ENCODE results near the gene ACO1.

Gene ACO1

GRCh38 chr9:32497921-32498320, 113.5 kb downstream of the ACO1 start:
- no peak for DNase-seq (ENCODE audit: low spot score)

DNA sequence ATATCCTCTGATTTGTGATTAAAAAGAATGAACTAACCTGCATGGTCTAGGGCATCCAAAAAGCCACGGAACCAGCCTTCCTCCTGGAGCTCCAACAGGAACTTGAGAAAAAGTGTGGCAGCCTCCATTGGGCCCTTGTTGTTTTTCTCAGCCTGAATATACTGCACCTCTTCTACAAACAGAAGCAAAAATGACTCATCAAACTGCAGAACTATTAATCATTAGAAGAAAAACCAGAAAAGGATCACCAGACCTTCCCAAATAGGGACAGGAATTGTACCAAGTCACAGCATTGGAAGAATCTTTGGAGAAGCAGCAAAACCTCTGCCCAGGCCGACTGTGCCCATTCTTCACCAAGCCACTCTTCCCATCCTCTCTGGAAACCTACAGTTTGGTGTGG, 116.3 kb downstream of the ACO1 start:
- no peak for DNase-seq (ENCODE audit: low spot score)

GRCh38 chr9:32501868-32502267, 117.4 kb downstream of the ACO1 start:
- no peak for DNase-seq (ENCODE audit: low spot score)

GRCh38 chr9:32502464-32502863, 118.0 kb downstream of the ACO1 start:
- DNase-seq (ENCODE audit: low spot score): no peak

GRCh38 chr9:32503008-32503407, 118.6 kb downstream of the ACO1 start:
- no peak for DNase-seq (ENCODE audit: low spot score)
